Spleen (tissue), 11 donors: Measurements from ENCODE around the gene TBCD. TPM values are rescaled to one million over a fixed set of nuclear protein-coding genes. Genes with fewer than 3 reads are reported as not detected.

Experiments
- DNase-seq: peaks from one replicate; pipeline ENCODE4 v3.0.0-alpha.2; 2020
- H3K27ac ChIP-seq, 8 donors: fragments of 200-600 bp; sonication (generic) in 7 of 8; 1 replicate in 4 of 8; 2 replicates in 4 of 8; pipeline versions ENCODE4 v1.5.0 to v1.8.0; 2016 to 2021; ENCODE audit warnings: inconsistent platforms in 4 of 8, mild to moderate bottlenecking in 4 of 8, moderate library complexity in 1 of 8
- H3K27me3 ChIP-seq, 7 donors: fragments of 200-600 bp; sonication (generic) in 6 of 7; replicated peaks in 1 of 7; 1 replicate in 4 of 7; 2 replicates in 3 of 7; pipeline versions ENCODE4 v1.5.0 to v1.8.0; 2016 to 2021; ENCODE audit warnings: inconsistent platforms in 3 of 7, mild to moderate bottlenecking in 1 of 7
- H3K36me3 ChIP-seq, 6 donors: fragments of 200-600 bp; sonication (generic) in 5 of 6; 1 replicate in 4 of 6; 2 replicates in 2 of 6; pipeline versions ENCODE4 v1.5.0 to v1.8.0; 2016 to 2021; ENCODE audit warnings: inconsistent platforms in 2 of 6
- H3K4me1 ChIP-seq, 6 donors: fragments of 200-600 bp; sonication (generic) in 5 of 6; 1 replicate in 3 of 6; 2 replicates in 3 of 6; pipeline versions ENCODE4 v1.5.0 to v1.8.0; 2016 to 2021; ENCODE audit warnings: inconsistent platforms in 3 of 6
- H3K4me3 ChIP-seq, 8 donors: fragments of 200-600 bp; sonication (generic) in 7 of 8; 1 replicate in 4 of 8; 2 replicates in 4 of 8; pipeline versions ENCODE4 v1.5.0 to v1.8.0; 2016 to 2021; ENCODE audit warnings: inconsistent platforms in 4 of 8, mild to moderate bottlenecking in 4 of 8, moderate library complexity in 2 of 8
- H3K9me3 ChIP-seq, 8 donors: fragments of 200-600 bp; sonication (generic) in 7 of 8; 1 replicate in 4 of 8; 2 replicates in 4 of 8; pipeline versions ENCODE4 v1.5.0 to v1.8.0; 2016 to 2021; ENCODE audit warnings: inconsistent platforms in 4 of 8
- POLR2A ChIP-seq, 3 donors: fragments of 450-650 bp; IDR thresholded peaks; one replicate each; pipeline ENCODE4 v1.5.1; 2017; ENCODE audit warnings: antibody characterized with exemption in 3 of 3, mild to moderate bottlenecking in 1 of 3
- POLR2AphosphoS5 ChIP-seq, 3 donors: sonication (generic); formaldehyde crosslinking; IDR thresholded peaks; one replicate each; pipeline ENCODE4 v1.5.1; 2017; ENCODE audit warnings: antibody characterized with exemption in 3 of 3
- WGBS, 5 donors: extraction: QIAGEN DNeasy Blood & Tissue Kit in 3 of 5; methylation state at CpG; one replicate each; pipeline versions ENCODE4 v1.1.5 to v1.1.7; 2013 to 2018; 5-methylcytosine and 5-hydroxymethylcytosine counted together
- intact Hi-C: fragments of 100-400 bp; cut with DNase I; formaldehyde crosslinking; loops from one replicate; pipeline ENCODE4 v1.15.0; 2023; ENCODE audit warnings: low total_unique reads
- polyA plus RNA-seq, 3 donors: library from polyadenylated mRNA; stranded (reverse); fragments of 200-250 nt; gene quantifications; one replicate each; pipeline ENCODE4 v1.2.1, GENCODE V29; 2013
- total RNA-seq, 7 donors: library from RNA; depleted of rRNA in 3 of 7; stranded (reverse); fragments of >200 nt in 3 of 7; fragmentation: NEBNext Ultra II Directional in 4 of 7; extraction: Animal tissue kit (Norgen Biotek cat#: 25700) in 4 of 7; gene quantifications; one replicate each; pipeline versions ENCODE4 v1.1.0 to v1.2.1, GENCODE V29; 2016 to 2021
- TF ChIP-seq, protein P1 (sequence below), 11 experiments: fragments of 200-600 bp in 7 of 11; fragments of 450-650 bp in 4 of 11; sonication (generic) in 4 of 11; IDR thresholded peaks in 8 of 11; conservative IDR thresholded peaks in 3 of 11; 1 replicate in 7 of 11; 2 replicates in 4 of 11; pipeline versions ENCODE4 v1.4.0 to v1.8.0; 2016 to 2021; ENCODE audit warnings: antibody characterized with exemption in 11 of 11, inconsistent platforms in 4 of 11, mild to moderate bottlenecking in 1 of 11
- donor health status: healthy with polysubstance abuse.
- donor health status: DM: no; HTN: no; CAD: no; lungs with moderate emphysema.
- donor health status: DM: no; HTN: no; CAD: no.
- donor health status: Bipolar disorder and iron deficiency.
- donor health status: healthy.
- donor health status: DM: no; HTN: no; CAD: no.
- donor health status: DM: yes; HTN: yes; CAD: no.

TBCD gene
- total and polyA plus RNA-seq, 10 donors = 55.6 to 207 (median 108) TPM

DNA sequence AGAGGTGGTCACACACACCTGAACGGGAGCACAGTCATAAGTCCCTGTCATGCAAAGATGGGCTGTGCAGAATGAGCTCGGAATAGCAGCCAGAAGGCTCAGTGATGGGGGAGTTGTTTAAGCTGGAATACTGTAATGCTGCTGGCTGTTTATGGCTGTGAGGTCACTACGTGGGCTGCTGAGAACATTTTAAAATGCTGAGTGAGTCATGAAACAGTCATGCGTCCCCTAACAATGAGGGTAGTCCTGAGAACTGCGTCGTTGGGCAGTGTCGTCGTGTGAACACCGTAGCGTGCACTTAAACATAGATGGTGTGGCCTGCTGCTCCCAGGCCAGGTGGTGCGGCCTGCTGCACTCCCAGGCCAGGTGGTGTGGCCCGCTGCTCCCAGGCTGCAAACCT is 39.7 kb downstream of the TBCD start:
- DNase-seq = no peak
- Histone ChIP-seq H3K4me3 (no peak overlapping the region), H3K27me3 (no peaks in the 10 kb centered on the region), H3K9me3 (no peaks in the 10 kb centered on the region), H3K4me1 (peaks cover 4 to 23% (median 14%) of the 10 kb centered on the region in 6 donors), H3K36me3 (peaks cover 0 to 30% (median 0%) of the 10 kb centered on the region in 6 donors), H3K27ac (no peak overlapping the region)
- intact Hi-C loops = no loop called here
- TF ChIP-seq, protein P1, sequence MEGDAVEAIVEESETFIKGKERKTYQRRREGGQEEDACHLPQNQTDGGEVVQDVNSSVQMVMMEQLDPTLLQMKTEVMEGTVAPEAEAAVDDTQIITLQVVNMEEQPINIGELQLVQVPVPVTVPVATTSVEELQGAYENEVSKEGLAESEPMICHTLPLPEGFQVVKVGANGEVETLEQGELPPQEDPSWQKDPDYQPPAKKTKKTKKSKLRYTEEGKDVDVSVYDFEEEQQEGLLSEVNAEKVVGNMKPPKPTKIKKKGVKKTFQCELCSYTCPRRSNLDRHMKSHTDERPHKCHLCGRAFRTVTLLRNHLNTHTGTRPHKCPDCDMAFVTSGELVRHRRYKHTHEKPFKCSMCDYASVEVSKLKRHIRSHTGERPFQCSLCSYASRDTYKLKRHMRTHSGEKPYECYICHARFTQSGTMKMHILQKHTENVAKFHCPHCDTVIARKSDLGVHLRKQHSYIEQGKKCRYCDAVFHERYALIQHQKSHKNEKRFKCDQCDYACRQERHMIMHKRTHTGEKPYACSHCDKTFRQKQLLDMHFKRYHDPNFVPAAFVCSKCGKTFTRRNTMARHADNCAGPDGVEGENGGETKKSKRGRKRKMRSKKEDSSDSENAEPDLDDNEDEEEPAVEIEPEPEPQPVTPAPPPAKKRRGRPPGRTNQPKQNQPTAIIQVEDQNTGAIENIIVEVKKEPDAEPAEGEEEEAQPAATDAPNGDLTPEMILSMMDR (IDR thresholded peaks at IDR 0.05 in 8 of 11, conservative IDR thresholded peaks at IDR 0.05 in 3 of 11) = no peak
- TF ChIP-seq POLR2A (IDR thresholded peaks at IDR 0.05) = no peak
- TF ChIP-seq POLR2AphosphoS5 (IDR thresholded peaks at IDR 0.05) = no peak
- 74 to 90% (median 89%) methylated on average over 12 of the region's 12 CpGs for WGBS, 5 donors

DNA sequence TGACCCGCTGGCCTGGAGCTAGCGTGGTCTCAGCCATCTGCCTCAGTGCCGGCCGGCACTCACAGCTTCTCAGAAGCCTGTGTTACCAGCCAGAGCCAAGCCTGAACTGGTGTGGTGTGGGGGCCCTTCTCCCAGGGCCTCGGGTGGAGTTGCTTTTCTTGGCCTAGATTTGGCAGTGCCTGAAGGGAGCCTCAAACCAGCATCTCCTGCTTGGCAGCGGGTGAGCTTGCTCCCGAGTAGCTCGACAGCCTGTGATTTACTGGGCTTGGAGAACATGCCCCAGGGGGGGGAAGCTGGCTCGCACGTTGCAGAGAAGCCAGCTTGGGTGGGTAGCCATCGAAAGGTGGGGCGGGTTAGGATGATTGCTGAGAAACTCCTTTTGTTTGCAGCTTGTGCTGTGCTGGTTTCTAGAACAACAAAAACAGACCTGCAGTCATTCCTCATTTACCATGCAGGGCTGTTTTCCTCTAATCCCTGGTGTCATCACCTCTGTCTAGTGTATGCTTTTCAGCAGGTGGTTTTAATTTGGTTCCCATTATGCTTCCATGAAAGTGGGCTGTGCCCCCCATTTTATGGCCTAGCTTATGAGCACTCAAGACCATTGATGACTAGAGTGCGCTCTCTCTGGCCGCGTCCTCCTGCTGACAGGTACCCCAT is 42.2 kb downstream of the TBCD start:
- Histone ChIP-seq H3K27me3 (no peaks in the 10 kb centered on the region), H3K9me3 (no peaks in the 10 kb centered on the region), H3K4me1 (peaks cover 4 to 21% (median 14%) of the 10 kb centered on the region in 6 donors), H3K4me3 (no peak overlapping the region), H3K27ac (peak overlapping the region in 2 of 8 donors; percentile 67 to 68), H3K36me3 (peaks cover 0 to 43% (median 0%) of the 10 kb centered on the region in 6 donors)
- intact Hi-C loops = no loop called here
- TF ChIP-seq, protein P1 (IDR thresholded peaks at IDR 0.05 in 8 of 11, conservative IDR thresholded peaks at IDR 0.05 in 3 of 11) = no peak
- no peak for TF ChIP-seq POLR2AphosphoS5 (IDR thresholded peaks at IDR 0.05)
- TF ChIP-seq POLR2A (IDR thresholded peaks at IDR 0.05) = no peak
- DNase-seq = no peak
- 91 to 94% (median 93%) methylated on average over 11 to 15 of the region's 15 CpGs for WGBS, 5 donors

DNA sequence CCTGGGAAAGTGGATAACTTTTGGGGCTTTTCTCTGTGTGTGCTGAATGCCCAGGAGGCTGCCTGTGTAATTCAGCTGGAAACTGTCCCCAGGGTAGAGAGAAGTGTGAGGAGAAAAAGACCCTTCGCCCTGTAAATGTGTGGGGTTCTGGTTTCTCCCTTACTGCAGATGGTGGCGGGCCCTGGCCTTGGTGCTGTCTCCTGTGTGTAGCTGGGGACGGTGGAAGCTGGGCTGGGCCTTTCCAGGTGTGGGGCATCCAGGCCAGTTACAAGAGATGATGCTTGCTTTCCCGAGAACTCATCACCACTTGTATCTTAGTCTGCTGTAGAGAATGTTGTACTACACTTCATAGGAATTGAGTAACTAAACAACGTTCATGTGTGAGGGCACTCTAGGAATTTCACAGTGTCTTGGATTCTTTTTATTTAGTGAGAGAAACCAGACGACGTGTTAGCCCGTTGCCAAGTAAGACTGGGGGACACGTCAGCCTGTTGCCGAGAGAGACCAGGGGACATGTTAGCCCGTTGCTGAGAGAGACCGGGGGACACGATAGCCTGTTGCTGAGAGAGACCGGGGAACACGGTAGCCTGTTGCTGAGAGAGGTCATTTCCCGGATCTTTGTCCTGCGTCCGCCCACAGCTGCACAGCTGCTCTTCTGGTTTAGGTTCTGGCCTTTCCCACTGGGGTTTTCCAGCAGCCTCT is 43.1 kb downstream of the TBCD start:
- Histone ChIP-seq H3K4me1 (peaks cover 4 to 21% (median 14%) of the 10 kb centered on the region in 6 donors), H3K36me3 (peaks cover 0 to 51% (median 0%) of the 10 kb centered on the region in 6 donors), H3K9me3 (no peaks in the 10 kb centered on the region), H3K27me3 (no peaks in the 10 kb centered on the region), H3K4me3 (no peak overlapping the region), H3K27ac (peak overlapping the region in 6 of 8 donors; percentile 38 to 71 (median 65))
- peak in 2 of 3 donors; percentile 54 to 59 for TF ChIP-seq POLR2AphosphoS5 (IDR thresholded peaks at IDR 0.05)
- TF ChIP-seq, protein P1 (IDR thresholded peaks at IDR 0.05 in 8 of 11, conservative IDR thresholded peaks at IDR 0.05 in 3 of 11) = no peak
- TF ChIP-seq POLR2A (IDR thresholded peaks at IDR 0.05) = no peak
- no peak for DNase-seq
- intact Hi-C loops = no loop called here
- WGBS, 5 donors = 70 to 80% (median 75%) methylated on average over 17 to 18 of the region's 18 CpGs

DNA sequence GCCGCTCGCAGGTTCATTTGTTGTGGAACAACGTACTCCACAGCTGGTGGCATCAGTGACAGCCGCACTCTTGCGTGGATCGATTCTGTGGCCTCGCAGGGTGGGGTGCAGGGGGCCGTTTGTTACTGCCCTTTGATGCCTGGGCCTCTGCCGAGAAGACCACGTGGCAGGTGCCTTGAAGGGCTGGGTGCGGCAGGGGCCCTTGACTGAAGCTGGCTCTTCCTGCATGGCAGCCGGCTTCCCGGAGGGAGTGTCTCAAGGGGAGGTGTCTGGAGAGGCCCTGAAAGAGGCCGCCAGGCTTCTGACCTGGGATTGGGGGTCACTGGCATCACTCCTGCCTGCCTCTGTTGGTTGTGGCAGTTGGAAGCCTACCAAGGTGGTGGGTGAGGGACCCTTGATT is 43.8 kb downstream of the TBCD start:
- H3K27ac ChIP-seq = peak overlapping the region in 7 of 8 donors; percentile 23 to 71 (median 63)
- no peak overlapping the region for H3K4me3 ChIP-seq
- H3K36me3 ChIP-seq = peaks cover 0 to 58% (median 0%) of the 10 kb centered on the region in 6 donors
- H3K27me3 ChIP-seq = no peaks in the 10 kb centered on the region
- peaks cover 4 to 21% (median 14%) of the 10 kb centered on the region in 6 donors for H3K4me1 ChIP-seq
- TF ChIP-seq, protein P1 (IDR thresholded peaks at IDR 0.05 in 8 of 11, conservative IDR thresholded peaks at IDR 0.05 in 3 of 11) = no peak
- peak in 1 of 3 donors; percentile 61 for TF ChIP-seq POLR2AphosphoS5 (IDR thresholded peaks at IDR 0.05)
- no peaks in the 10 kb centered on the region for H3K9me3 ChIP-seq
- DNase-seq = peak; percentile 80
- WGBS, 5 donors = 68 to 87% (median 82%) methylated on average over 14 of the region's 14 CpGs
- intact Hi-C loops = no loop called here
